CD14-positive monocyte (primary cell): ENCODE measurements around the gene SOAT2. TPM values are rescaled to one million over a fixed set of nuclear protein-coding genes. Genes with fewer than 3 reads are reported as not detected.
"Not testable (repeated sequence)": the region's sequence is repeated elsewhere in the genome, so short reads cannot be mapped to it uniquely, and the experiment has no call there.

Experiments
- DNase-seq, 3 donors: peaks; one replicate each; pipeline ENCODE4 v3.0.0-alpha.2; 2011 to 2022
- H2AFZ ChIP-seq: 2 replicates; pipeline ENCODE4 v1.6.0; 2012; ENCODE audit warnings: mild to moderate bottlenecking, low read depth, low read length, inconsistent platforms; ENCODE audit not compliant: insufficient read depth, poor library complexity, severe bottlenecking
- H3K27ac ChIP-seq, 2 donors: 1 replicate in 1 of 2; 2 replicates in 1 of 2; pipeline ENCODE4 v1.5.1; 2012 to 2013; ENCODE audit warnings: low read length in 2 of 2, control low read depth in 1 of 2, inconsistent platforms in 1 of 2, low read depth in 1 of 2, mild to moderate bottlenecking in 1 of 2
- H3K27me3 ChIP-seq, 2 donors: one replicate each; pipeline versions ENCODE4 v1.6.0 to v1.6.1; 2011 to 2013; ENCODE audit warnings: low read length in 2 of 2; ENCODE audit not compliant: control insufficient read depth in 2 of 2, insufficient read depth in 2 of 2
- H3K36me3 ChIP-seq, 2 donors: replicated peaks in 1 of 2; 1 replicate in 1 of 2; 2 replicates in 1 of 2; pipeline versions ENCODE4 v1.5.1 to v1.6.1; 2012 to 2013; ENCODE audit warnings: low read length in 2 of 2, control low read depth in 1 of 2, inconsistent platforms in 1 of 2, mild to moderate bottlenecking in 1 of 2; ENCODE audit not compliant: insufficient read depth in 2 of 2, control insufficient read depth in 1 of 2
- H3K4me1 ChIP-seq, 2 donors: 1 replicate in 1 of 2; 2 replicates in 1 of 2; pipeline versions ENCODE4 v1.5.1 to v1.6.1; 2012 to 2013; ENCODE audit warnings: low read length in 2 of 2, control low read depth in 1 of 2, inconsistent platforms in 1 of 2, mild to moderate bottlenecking in 1 of 2, moderate library complexity in 1 of 2; ENCODE audit not compliant: insufficient read depth in 2 of 2, control insufficient read depth in 1 of 2
- H3K4me2 ChIP-seq: replicated peaks from 2 replicates; pipeline ENCODE3; 2012; ENCODE audit warnings: low read length, moderate library complexity, mild to moderate bottlenecking; ENCODE audit not compliant: poor library complexity, severe bottlenecking; ENCODE audit errors: extremely low read depth
- H3K4me3 ChIP-seq, 3 experiments: fragments of 200-600 bp in 1 of 3; sonication (generic) in 1 of 3; replicated peaks in 1 of 3; 1 replicate in 2 of 3; 2 replicates in 1 of 3; pipeline ENCODE4 v1.5.1; 2011 to 2013; ENCODE audit warnings: low read length in 3 of 3, mild to moderate bottlenecking in 3 of 3, control low read depth in 2 of 3, low read depth in 2 of 3, inconsistent platforms in 1 of 3, moderate library complexity in 1 of 3
- H3K79me2 ChIP-seq: 2 replicates; pipeline ENCODE4 v1.6.0; 2012; ENCODE audit warnings: mild to moderate bottlenecking, control low read depth, inconsistent platforms, low read length, moderate library complexity; ENCODE audit not compliant: insufficient read depth
- H3K9ac ChIP-seq: 2 replicates; pipeline ENCODE4 v1.6.0; 2017; ENCODE audit warnings: low read length, mild to moderate bottlenecking; ENCODE audit not compliant: insufficient read depth, poor library complexity, severe bottlenecking
- H3K9me3 ChIP-seq, 2 donors: replicated peaks in 1 of 2; 1 replicate in 1 of 2; 2 replicates in 1 of 2; pipeline versions ENCODE4 v1.5.1 to v1.6.1; 2012 to 2013; ENCODE audit warnings: low read length in 2 of 2, control low read depth in 1 of 2; ENCODE audit not compliant: control insufficient read depth in 1 of 2, insufficient read depth in 1 of 2
- H4K20me1 ChIP-seq: 2 replicates; pipeline ENCODE4 v1.6.0; 2012; ENCODE audit warnings: mild to moderate bottlenecking, low read length, control low read depth, moderate library complexity; ENCODE audit not compliant: insufficient read depth
- H3K27ac Mint-ChIP-seq, 7 donors: one replicate each; pipeline ENCODE4 v1.8.0; 2020; ENCODE audit warnings: mild to moderate bottlenecking in 7 of 7, mixed read lengths in 7 of 7, moderate library complexity in 6 of 7, inconsistent platforms in 2 of 7
- H3K27me3 Mint-ChIP-seq, 3 donors: one replicate each; pipeline ENCODE4 v1.8.0; 2021 to 2022; ENCODE audit warnings: low read depth in 3 of 3, mild to moderate bottlenecking in 3 of 3, mixed read lengths in 3 of 3, moderate library complexity in 3 of 3, inconsistent platforms in 1 of 3
- H3K36me3 Mint-ChIP-seq, 2 donors: one replicate each; pipeline ENCODE4 v1.8.0; 2020; ENCODE audit warnings: mixed read lengths in 2 of 2, inconsistent platforms in 1 of 2, mild to moderate bottlenecking in 1 of 2
- H3K4me1 Mint-ChIP-seq: one replicate; pipeline ENCODE4 v1.8.0; 2020; ENCODE audit warnings: mild to moderate bottlenecking, mixed read lengths
- H3K4me3 Mint-ChIP-seq, 2 donors: one replicate each; pipeline ENCODE4 v1.8.0; 2020; ENCODE audit warnings: mild to moderate bottlenecking in 2 of 2, mixed read lengths in 2 of 2, moderate library complexity in 1 of 2
- H3K9me3 Mint-ChIP-seq, 7 donors: one replicate each; pipeline ENCODE4 v1.8.0; 2020 to 2022; ENCODE audit warnings: mixed read lengths in 7 of 7, mild to moderate bottlenecking in 6 of 7, moderate library complexity in 6 of 7, inconsistent platforms in 2 of 7
- CTCF ChIP-seq: fragments of 200-600 bp; IDR thresholded peaks from one replicate; pipeline ENCODE4 v1.8.0; 2022; ENCODE audit warnings: antibody characterized with exemption, mild to moderate bottlenecking
- WGBS: methylation state at CpG from one replicate; pipeline ENCODE4 v1.1.5; 2013; ENCODE audit warnings: missing lambda C conversion rate; ENCODE audit not compliant: insufficient coverage; 5-methylcytosine and 5-hydroxymethylcytosine counted together
- intact Hi-C, 2 donors: fragments of 100-400 bp; cut with micrococcal nuclease; formaldehyde crosslinking; loops; one replicate each; pipeline versions ENCODE4 v1.15.0 to v1.15.1; 2023
- polyA plus RNA-seq, 3 donors: library from polyadenylated mRNA; depleted of rRNA in 1 of 3; unstranded in 2 of 3; stranded (reverse) in 1 of 3; fragments of 300-500 nt in 2 of 3; fragments of >200 nt in 1 of 3; fragmentation: Illumina TruSeq in 2 of 3; gene quantifications; 1 replicate in 2 of 3; 2 replicates in 1 of 3; pipeline ENCODE4 v1.2.3, GENCODE V29; 2012 to 2021

SOAT2 gene
- polyA plus RNA-seq, 3 donors = not detected

- H2AFZ ChIP-seq = peak overlapping the region; percentile 78
- peak overlapping the region; percentile 47 to 82 for H3K4me3 Mint-ChIP-seq
- peak; percentile 64 to 84 (median 80) for DNase-seq
- peaks cover 0 to 6% (median 0%) of the 10 kb centered on the region in 7 donors for H3K9me3 Mint-ChIP-seq
- H3K9ac ChIP-seq = no peak overlapping the region
- TF ChIP-seq CTCF = no peak
- peak overlapping the region; percentile 49 to 85 for H3K27ac ChIP-seq
- peaks cover 36% of the 10 kb centered on the region for H3K4me1 Mint-ChIP-seq
- peaks cover 23 to 31% (median 28%) of the 10 kb centered on the region in 3 donors for H3K27me3 Mint-ChIP-seq
- intact Hi-C loops = loop anchor here in 1 of 2 donors (10.0 kb wide), 1 partner anchor 49 kb away; no protein-coding TSS in a partner anchor
- peaks cover 0 to 12% of the 10 kb centered on the region in 2 donors for H3K36me3 Mint-ChIP-seq
- H4K20me1 ChIP-seq = no peaks in the 10 kb centered on the region
- H3K4me2 ChIP-seq = peak overlapping the region; percentile 60
- H3K4me3 ChIP-seq = peak overlapping the region in 1 of 3 experiments; percentile 27
- no peaks in the 10 kb centered on the region for H3K9me3 ChIP-seq
- 45% methylated on average over 4 of the region's 6 CpGs for WGBS
- H3K79me2 ChIP-seq = no peaks in the 10 kb centered on the region
- peaks cover 14 to 22% of the 10 kb centered on the region in 2 donors for H3K27me3 ChIP-seq
- H3K4me1 ChIP-seq = peaks cover 43 to 44% of the 10 kb centered on the region in 2 donors
- H3K27ac Mint-ChIP-seq = peak overlapping the region; percentile 79 to 95 (median 92)
- no peaks in the 10 kb centered on the region for H3K36me3 ChIP-seq
Measured at GRCh38 chr12:53093777-53094393, 9.4 kb upstream of the SOAT2 start.

GRCh38 chr12:53094394-53094787 lies 8.9 kb upstream of the SOAT2 start:
- Mint-ChIP-seq H3K27me3 (peaks cover 28 to 36% (median 33%) of the 10 kb centered on the region in 3 donors), H3K27ac (peak overlapping the region; percentile 79 to 95 (median 92)), H3K4me1 (peaks cover 42% of the 10 kb centered on the region), H3K9me3 (peaks cover 0 to 6% (median 0%) of the 10 kb centered on the region in 7 donors), H3K36me3 (peaks cover 0 to 13% of the 10 kb centered on the region in 2 donors), H3K4me3 (no peak overlapping the region)
- Histone ChIP-seq H3K27ac (peak overlapping the region; percentile 49 to 85), H3K27me3 (peaks cover 15 to 24% of the 10 kb centered on the region in 2 donors), H2AFZ (peak overlapping the region; percentile 78), H3K4me1 (peaks cover 48 to 49% of the 10 kb centered on the region in 2 donors), H4K20me1 (no peaks in the 10 kb centered on the region), H3K9ac (no peak overlapping the region), H3K9me3 (no peaks in the 10 kb centered on the region), H3K4me2 (peak overlapping the region; percentile 60), H3K79me2 (no peaks in the 10 kb centered on the region), H3K36me3 (no peaks in the 10 kb centered on the region), H3K4me3 (peak overlapping the region in 1 of 3 experiments; percentile 27)
- intact Hi-C loops = loop anchor here in 1 of 2 donors (10.0 kb wide), 1 partner anchor 50 kb away; no protein-coding TSS in a partner anchor
- DNase-seq = no peak
- WGBS = 79% methylated on average over 3 of the region's 6 CpGs
- TF ChIP-seq CTCF = no peak

GRCh38 chr12:53094796-53095595 lies 8.3 kb upstream of the SOAT2 start:
- H3K27me3 ChIP-seq = peaks cover 15 to 24% of the 10 kb centered on the region in 2 donors
- H2AFZ ChIP-seq, H4K20me1 ChIP-seq, H3K4me3 ChIP-seq, DNase-seq, H3K79me2 ChIP-seq, H3K27ac ChIP-seq, H3K9ac ChIP-seq, H3K4me3 Mint-ChIP-seq, H3K9me3 ChIP-seq, H3K36me3 ChIP-seq, H3K4me2 ChIP-seq, H3K9me3 Mint-ChIP-seq: not testable (repeated sequence)
- intact Hi-C loops = loop anchor here in 1 of 2 donors (10.0 kb wide), 1 partner anchor 50 kb away; no protein-coding TSS in a partner anchor
- Mint-ChIP-seq H3K36me3 (peaks cover 0 to 13% of the 10 kb centered on the region in 2 donors), H3K27ac (peak overlapping the region in 1 of 7 donors; percentile 42), H3K27me3 (peaks cover 29 to 36% (median 34%) of the 10 kb centered on the region in 3 donors), H3K4me1 (peaks cover 42% of the 10 kb centered on the region)
- WGBS = 90% methylated on average over 2 of the region's 5 CpGs
- peaks cover 49 to 50% of the 10 kb centered on the region in 2 donors for H3K4me1 ChIP-seq
